ENCODE measurements around the gene STING1.

The STING1 gene

DNA sequence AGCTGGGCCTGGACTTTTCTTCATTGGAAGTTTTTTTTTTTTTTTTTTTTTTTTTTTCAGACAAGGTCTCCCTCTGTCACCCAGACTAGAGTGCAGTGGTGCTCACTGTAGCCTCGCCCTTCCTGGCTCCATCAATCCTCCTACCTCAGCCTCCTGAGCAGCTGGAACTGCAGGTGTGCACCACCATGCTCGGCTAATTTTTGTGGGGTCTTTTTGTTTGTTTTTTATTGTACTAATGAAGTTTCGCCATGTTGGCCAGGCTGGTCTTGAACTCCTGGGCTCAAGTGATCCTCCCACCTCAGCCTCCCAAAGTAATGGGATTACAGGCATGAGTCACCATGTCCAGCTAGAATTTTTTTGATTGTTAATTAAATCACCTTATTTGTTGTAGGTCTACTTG lies 46.9 kb downstream of the STING1 start:
- DNase-seq = no peak

DNA sequence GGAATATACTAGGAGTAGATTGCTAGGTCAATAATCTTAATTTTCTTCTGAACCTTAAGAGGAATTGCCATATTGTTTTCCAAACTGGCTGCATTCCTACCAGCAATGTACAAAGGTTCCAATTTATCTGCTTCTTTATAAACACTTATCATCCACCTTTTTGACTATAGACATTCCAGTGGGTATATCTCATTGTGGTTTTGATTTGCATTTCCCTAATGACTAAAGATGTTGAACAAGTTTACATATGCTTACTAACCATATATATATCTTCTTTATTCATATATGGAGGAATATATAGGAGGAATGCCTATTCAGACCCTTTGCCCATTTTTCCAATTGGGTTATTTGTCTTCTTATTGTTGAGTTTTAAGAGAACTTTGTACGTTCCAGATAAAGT lies 50.9 kb downstream of the STING1 start:
- DNase-seq = no peak

DNA sequence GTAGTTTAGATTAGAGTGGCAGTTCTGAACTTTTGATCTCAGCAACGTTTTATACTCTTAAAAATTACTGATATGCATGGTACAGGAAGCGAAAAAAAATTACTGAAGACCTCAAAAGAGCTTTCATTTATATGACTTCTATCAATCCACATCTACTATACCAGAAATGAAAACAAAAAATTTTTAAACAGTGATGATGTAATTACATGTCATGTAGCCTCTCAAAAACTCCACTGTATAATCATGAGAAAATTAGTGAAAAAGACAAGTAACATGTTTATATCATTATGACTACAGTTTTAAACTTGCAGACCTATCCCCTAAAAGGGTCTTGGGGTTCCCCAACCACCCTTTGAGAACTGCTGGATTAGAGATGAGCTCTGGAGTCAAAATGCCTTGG lies 52.5 kb downstream of the STING1 start:
- DNase-seq = no peak

DNA sequence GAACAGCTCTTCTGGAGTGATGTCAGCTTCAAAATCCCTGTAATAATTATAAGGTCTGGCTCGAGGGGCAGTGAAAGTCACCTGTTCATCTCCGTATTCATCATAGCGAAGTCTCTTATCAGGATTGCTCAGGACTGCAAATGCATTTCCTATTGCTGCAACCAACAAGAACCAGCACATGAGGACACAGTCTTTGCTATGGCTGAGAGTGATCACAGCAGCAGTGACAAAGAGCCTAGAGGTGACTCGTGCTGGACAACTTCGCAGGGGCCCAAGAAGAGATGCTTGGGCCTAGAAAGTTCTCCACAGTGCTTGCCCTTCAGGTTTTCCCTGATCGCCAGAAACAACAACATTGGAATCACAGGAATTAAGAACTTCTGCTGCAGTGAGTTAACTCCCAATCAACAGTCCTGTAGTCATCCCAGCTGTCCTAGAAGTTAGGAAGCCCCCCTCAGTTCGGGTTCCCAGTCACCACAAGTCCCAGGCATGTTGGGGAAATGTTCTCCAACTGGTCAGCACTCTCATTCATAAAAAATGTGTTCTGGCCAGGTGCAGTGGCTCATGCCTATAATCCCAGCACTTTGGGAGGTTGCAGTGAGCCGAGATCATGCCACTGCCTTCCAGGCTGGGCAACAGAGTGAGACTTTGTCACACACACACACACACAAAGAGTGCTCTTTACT lies 56.2 kb downstream of the STING1 start:
- DNase-seq = no peak
